ENCODE data around the gene SLC35F3.

SLC35F3 gene

DNA sequence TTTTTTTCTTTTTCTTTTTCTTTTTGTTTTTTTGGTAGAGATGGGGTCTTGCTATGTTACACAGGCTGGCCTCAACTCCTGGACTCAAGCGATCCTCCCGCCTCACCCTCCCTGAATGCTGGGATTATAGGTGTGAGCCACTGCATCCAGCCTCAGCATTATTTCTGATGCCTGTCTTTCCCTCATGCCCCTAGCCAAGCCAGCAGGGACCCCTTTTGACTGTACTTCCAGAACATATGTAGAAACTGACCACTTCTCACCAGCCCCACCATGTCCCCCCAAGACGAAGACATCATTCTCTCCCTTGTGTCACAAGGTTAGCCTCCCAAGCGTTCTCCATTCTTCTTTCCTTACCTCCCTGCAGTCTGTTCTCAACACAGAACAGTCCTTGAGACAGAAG lies 360.8 kb downstream of the SLC35F3 start:
- DNase-seq, result no peak

GRCh38 chr1:234265861-234266260 lies 361.4 kb downstream of the SLC35F3 start:
- no peak for DNase-seq

- no peak for DNase-seq
Observed at GRCh38 chr1:234270093-234270492, 365.6 kb downstream of the SLC35F3 start.

DNA sequence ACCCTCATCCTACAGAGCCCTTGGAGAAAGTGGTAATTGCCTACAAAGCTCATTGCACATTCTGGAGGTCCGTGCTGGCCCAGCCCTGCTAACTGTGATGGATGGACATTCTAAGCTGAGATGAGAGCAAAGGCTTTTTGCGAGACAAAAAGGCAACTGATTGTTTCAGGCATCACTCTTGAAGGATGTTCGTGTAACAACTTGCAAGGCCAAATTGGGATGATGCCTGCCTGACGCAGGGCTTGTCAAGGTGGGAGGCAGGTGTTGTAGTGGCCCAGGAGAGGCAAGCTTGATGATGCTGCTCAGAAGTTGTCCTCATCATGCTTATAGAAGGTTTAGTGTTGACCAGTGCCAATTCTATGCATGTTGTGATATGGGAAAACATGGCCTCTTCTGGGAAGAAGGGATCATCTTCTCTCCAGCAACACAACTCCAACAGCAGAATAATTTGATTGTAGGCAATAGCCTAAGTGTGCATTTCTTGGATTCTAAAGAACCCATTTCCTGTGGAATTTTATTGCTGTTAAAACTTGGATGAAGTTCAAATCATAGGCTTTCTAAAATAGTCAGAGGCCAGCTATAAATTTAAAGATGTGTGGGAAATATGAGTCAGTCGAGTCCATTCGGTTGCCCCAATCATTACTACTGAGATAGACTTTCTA lies 366.2 kb downstream of the SLC35F3 start:
- DNase-seq, result no peak

GRCh38 chr1:234271243-234271606 lies 366.7 kb downstream of the SLC35F3 start:
- DNase-seq, result no peak

- no peak for DNase-seq
Observed at GRCh38 chr1:234272656-234273312, 368.3 kb downstream of the SLC35F3 start.

- no peak for DNase-seq
Observed at GRCh38 chr1:234273981-234274380, 369.5 kb downstream of the SLC35F3 start.

DNA sequence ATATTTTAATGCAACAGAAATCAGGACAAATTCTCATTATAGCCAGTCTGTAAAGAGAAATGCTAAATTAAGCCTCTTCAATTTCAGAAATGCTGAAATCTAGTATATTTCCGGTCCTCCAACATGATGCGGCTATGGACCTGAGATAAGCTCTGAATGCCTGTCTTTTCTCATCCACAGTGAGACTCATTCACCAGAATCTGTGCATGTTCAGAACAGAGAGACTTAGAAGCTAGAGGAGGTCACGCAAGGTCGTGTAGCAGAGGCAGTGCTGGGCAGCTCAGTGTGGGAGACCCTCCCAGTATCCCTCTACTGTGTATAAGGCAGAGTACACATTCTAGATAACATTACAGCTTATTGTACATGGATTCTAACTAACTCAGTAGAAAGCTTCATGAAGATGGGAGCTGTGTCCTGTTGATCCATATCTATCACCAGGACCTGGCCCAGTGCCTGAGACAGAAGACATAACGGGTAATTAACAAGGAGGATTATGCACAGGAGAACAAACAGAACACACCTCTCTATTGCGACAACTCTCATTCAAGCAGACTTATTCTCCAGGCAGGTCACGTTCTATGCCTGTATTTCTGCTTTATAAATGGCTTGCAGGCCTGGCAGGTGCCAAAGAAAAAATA lies 371.8 kb downstream of the SLC35F3 start:
- DNase-seq, result no peak

DNA sequence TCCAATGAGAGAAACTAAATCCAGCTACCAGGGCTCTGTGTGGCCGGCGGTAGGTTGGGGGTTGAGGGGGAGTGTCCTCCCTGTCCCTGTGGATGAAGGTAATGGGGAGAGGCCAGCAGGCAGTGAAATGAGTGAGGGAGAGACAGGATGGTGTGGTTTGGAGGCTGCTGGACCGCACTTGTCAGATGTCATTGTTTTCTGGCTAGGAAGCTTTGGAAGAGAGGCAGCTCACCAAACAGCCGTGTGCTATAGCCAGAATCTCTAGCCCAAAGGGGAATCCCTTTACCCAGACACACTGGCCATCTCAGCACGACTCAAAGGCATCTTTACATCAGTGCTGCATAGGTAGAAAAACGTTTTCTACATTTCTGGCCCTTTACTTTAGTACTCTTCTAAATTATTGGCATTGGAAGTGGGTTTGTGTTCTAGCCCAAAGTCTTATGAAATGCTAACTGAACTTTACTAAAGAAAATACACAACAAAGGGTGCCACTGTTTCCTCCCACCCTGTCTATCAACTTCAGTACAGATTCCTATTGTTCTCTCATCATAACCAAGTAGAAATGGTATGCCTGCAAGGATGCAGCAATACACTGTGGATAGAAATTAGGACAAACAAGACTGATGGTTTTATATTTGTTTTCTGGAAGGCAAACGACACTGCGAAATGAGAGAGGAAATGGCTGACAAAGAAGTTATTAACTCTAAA lies 372.8 kb downstream of the SLC35F3 start:
- no peak for DNase-seq

- no peak for DNase-seq
Observed at GRCh38 chr1:234279021-234279420, 374.5 kb downstream of the SLC35F3 start.

- no peak for DNase-seq
Observed at GRCh38 chr1:234280500-234280899, 376.0 kb downstream of the SLC35F3 start.

GRCh38 chr1:234281826-234282489 lies 377.5 kb downstream of the SLC35F3 start:
- DNase-seq, result no peak

DNA sequence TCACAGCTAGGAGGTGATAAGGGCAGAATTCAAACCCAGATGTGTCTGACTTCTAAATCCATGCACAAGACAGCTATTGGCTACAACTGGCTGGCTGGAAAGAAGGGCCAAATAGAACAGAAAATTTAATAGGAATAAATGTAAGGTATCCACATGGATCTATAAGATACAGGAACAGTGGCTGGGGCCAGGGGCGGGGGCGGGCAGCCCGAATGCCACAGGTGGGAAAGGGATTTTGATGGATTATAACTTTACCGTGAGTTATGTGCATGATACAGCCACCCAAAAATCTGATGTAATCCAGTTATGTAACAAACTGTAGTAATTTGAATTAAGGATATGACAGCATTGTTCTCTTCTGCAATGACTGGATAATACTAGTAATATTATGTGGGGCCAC lies 381.7 kb downstream of the SLC35F3 start:
- no peak for DNase-seq

DNA sequence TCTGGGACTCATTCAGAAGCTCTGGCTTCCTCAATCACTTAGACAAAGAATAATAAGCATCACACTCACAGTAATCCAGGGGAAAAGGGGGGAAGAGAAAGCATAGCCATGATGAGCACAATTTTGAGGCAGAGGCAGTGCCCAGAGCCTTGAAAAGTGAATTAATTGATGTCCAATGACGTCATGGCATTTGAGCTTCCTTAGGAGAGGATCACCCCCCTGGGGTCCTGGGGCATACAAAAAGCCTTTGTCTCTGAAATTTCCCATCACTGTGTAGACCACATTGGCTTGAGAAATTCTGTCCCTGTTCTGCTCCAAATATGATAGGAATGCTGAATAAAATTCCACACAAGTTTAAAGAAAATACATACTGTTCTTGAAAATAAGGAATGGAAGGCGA lies 384.5 kb downstream of the SLC35F3 start:
- DNase-seq, result no peak

DNA sequence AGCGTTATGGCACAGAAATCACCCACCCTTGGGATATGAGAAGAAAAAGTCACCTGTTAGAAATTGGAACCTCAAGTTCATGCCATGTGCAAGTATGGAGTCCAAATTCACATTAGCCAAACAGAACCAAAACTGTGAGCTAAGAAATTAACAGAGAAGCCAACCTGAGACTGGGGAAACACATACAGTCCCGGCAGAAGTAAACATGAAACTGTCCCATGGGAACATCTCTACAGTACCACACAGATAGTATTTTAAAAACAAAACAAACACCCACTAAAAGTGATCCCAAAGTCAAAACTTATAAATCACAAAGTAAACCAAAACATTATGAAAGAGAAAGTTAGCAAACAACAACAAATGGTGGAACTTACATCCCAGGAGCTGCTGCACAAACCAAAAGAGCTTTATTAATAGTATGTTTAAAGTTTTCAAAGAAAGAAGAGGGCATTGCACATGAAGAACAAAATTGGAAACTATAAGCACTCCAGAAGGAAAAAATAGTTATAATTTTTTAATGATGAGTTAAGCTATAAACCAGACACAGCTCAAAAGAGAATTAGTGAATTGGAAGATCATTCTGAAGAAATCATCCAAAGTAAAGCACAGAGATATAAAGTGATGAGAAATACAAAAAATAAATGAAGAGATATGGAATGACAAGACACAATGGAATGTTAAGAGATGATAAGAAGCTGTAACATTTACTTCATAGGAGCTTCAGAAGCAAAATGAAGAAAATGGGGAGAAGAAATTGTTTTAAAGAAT lies 385.2 kb downstream of the SLC35F3 start:
- DNase-seq, result no peak

GRCh38 chr1:234292011-234292410 lies 387.5 kb downstream of the SLC35F3 start:
- no peak for DNase-seq

DNA sequence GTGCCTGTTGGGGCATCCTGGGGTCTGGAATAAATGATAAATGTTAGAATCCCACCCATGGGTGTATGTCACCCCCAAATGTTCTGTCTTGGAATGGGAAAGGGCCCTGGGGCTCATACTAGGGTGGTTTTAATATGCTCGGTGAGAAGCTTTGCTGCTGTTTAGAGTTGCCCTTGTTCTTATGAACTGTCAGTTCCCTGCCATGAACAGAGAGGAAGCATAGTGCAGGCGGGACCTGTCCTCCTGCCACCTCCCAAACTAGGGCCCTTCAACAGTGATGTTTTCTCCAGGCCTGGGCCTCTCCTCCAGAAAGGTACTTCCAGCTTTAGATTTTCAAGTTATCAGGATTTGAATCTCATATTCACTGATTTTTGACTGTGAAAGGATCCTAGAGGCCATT lies 388.1 kb downstream of the SLC35F3 start:
- DNase-seq, result no peak

GRCh38 chr1:234294109-234294817 lies 389.8 kb downstream of the SLC35F3 start:
- DNase-seq, result no peak

- DNase-seq, result no peak
Observed at GRCh38 chr1:234295068-234295467, 390.6 kb downstream of the SLC35F3 start.

GRCh38 chr1:234295626-234296025 lies 391.1 kb downstream of the SLC35F3 start:
- DNase-seq, result no peak

GRCh38 chr1:234296496-234296895 lies 392.0 kb downstream of the SLC35F3 start:
- DNase-seq, result no peak

- no peak for DNase-seq
Observed at GRCh38 chr1:234297668-234298067, 393.2 kb downstream of the SLC35F3 start.

All from 8988T (cell line).